Hepatocyte (in vitro differentiated cells): Measurements from ENCODE around the gene CNTN4. TPM values are rescaled to one million over a fixed set of nuclear protein-coding genes. Genes with fewer than 3 reads are reported as not detected.

Source experiments
- DNase-seq: peaks from one replicate; pipeline ENCODE4 v3.0.0-alpha.2; 2016; ENCODE audit warnings: low spot score
- H2AFZ ChIP-seq: fragments of 200-600 bp; sonication (generic); 2 replicates; pipeline ENCODE4 v1.6.0; 2016; ENCODE audit warnings: antibody characterized with exemption, mild to moderate bottlenecking
- H3K27ac ChIP-seq: fragments of 200-600 bp; sonication (generic); 2 replicates; pipeline ENCODE4 v1.5.1; 2016; ENCODE audit warnings: mild to moderate bottlenecking
- H3K27me3 ChIP-seq: fragments of 200-600 bp; sonication (generic); 2 replicates; pipeline ENCODE4 v1.6.1; 2016
- H3K36me3 ChIP-seq: fragments of 200-600 bp; sonication (generic); replicated peaks from 2 replicates; pipeline ENCODE4 v1.5.1; 2016; ENCODE audit warnings: low read depth; ENCODE audit not compliant: insufficient read depth
- H3K4me1 ChIP-seq: fragments of 200-600 bp; sonication (generic); 2 replicates; pipeline ENCODE4 v1.5.1; 2016; ENCODE audit warnings: mild to moderate bottlenecking, moderate library complexity; ENCODE audit not compliant: insufficient read depth
- H3K4me2 ChIP-seq: fragments of 200-600 bp; sonication (generic); 2 replicates; pipeline ENCODE4 v1.6.0; 2016
- H3K4me3 ChIP-seq: fragments of 200-600 bp; sonication (generic); 2 replicates; pipeline ENCODE4 v1.5.1; 2016; ENCODE audit warnings: mild to moderate bottlenecking
- H3K79me2 ChIP-seq: fragments of 200-600 bp; sonication (generic); 2 replicates; pipeline ENCODE4 v1.6.0; 2017; ENCODE audit warnings: mild to moderate bottlenecking
- H3K9me2 ChIP-seq: fragments of 200-600 bp; sonication (generic); replicated peaks from 2 replicates; pipeline ENCODE4 v1.6.0; 2017; ENCODE audit warnings: mild to moderate bottlenecking; ENCODE audit not compliant: insufficient read depth
- H3K9me3 ChIP-seq: fragments of 200-600 bp; sonication (generic); 2 replicates; pipeline ENCODE4 v1.5.1; 2016; ENCODE audit warnings: low read depth, mild to moderate bottlenecking
- H4K20me1 ChIP-seq: fragments of 200-600 bp; sonication (generic); 2 replicates; pipeline ENCODE4 v1.6.0; 2016; ENCODE audit warnings: mild to moderate bottlenecking; ENCODE audit not compliant: insufficient read depth, poor library complexity, severe bottlenecking
- CTCF ChIP-seq: fragments of 200-600 bp; sonication (generic); IDR thresholded peaks from 2 replicates; pipeline ENCODE4 v1.5.1; 2016; ENCODE audit warnings: antibody characterized with exemption, mild to moderate bottlenecking; ENCODE audit not compliant: poor library complexity
- EZH2 ChIP-seq: fragments of 200-600 bp; sonication (generic); IDR thresholded peaks from 2 replicates; pipeline ENCODE4 v1.6.1; 2016; ENCODE audit warnings: antibody characterized with exemption, mild to moderate bottlenecking, borderline replicate concordance
- EZH2phosphoT487 ChIP-seq: fragments of 200-600 bp; sonication (generic); IDR thresholded peaks from one replicate; pipeline ENCODE4 v1.6.1; 2018; ENCODE audit warnings: antibody characterized with exemption, mild to moderate bottlenecking, low read depth, moderate library complexity; ENCODE audit not compliant: unreplicated experiment, severe bottlenecking
- WGBS: methylation state at CpG from one replicate; pipeline ENCODE4 v1.1.6; 2016; ENCODE audit warnings: low lambda C conversion rate; ENCODE audit errors: missing lambda C conversion rate; 5-methylcytosine and 5-hydroxymethylcytosine counted together
- polyA plus RNA-seq: library from polyadenylated mRNA; unstranded; fragments of >200 nt; fragmentation: Nextera tagmentation; extraction: Ambion mirVana; gene quantifications from 2 replicates; pipeline ENCODE4 v1.2.1, GENCODE V29; 2016
- total RNA-seq: library from RNA; depleted of rRNA; stranded (reverse); fragments of >200 nt; gene quantifications from 2 replicates; pipeline ENCODE4 v1.2.3, GENCODE V29; 2014

CNTN4 gene
- total and polyA plus RNA-seq, 2 experiments from 2014 or later = 17.6 to 30.3 TPM

- WGBS = 50% methylated on average over 1 of the region's 1 CpG
- Histone ChIP-seq H3K27ac (peak overlapping the region; percentile 51), H3K4me1 (peaks cover 11% of the 10 kb centered on the region), H3K9me2 (no peaks in the 10 kb centered on the region), H4K20me1 (no peaks in the 10 kb centered on the region), H3K4me3 (no peak overlapping the region), H3K27me3 (no peaks in the 10 kb centered on the region), H3K4me2 (no peak overlapping the region), H3K79me2 (no peaks in the 10 kb centered on the region), H3K36me3 (no peaks in the 10 kb centered on the region), H3K9me3 (no peaks in the 10 kb centered on the region), H2AFZ (no peak overlapping the region)
- TF ChIP-seq CTCF = no peak
- TF ChIP-seq EZH2phosphoT487 = no peak
- TF ChIP-seq EZH2 = no peak
- DNase-seq = no peak
These were observed 763.3 kb downstream of the CNTN4 start for GRCh38 chr3:2861920-2862319.

- no peaks in the 10 kb centered on the region for H4K20me1 ChIP-seq
- peaks cover 11% of the 10 kb centered on the region for H3K4me1 ChIP-seq
These were observed 763.7 kb downstream of the CNTN4 start for GRCh38 chr3:2862366-2862765.

GRCh38 chr3:2863127-2863526, 764.5 kb downstream of the CNTN4 start:
- no peak overlapping the region for H3K4me3 ChIP-seq
- no peaks in the 10 kb centered on the region for H4K20me1 ChIP-seq
- TF ChIP-seq EZH2phosphoT487 (no peak), CTCF (no peak), EZH2 (no peak)
- DNase-seq = no peak
- peak overlapping the region; percentile 51 for H3K27ac ChIP-seq
- no peaks in the 10 kb centered on the region for H3K9me3 ChIP-seq
- no peak overlapping the region for H3K4me2 ChIP-seq
- no peaks in the 10 kb centered on the region for H3K9me2 ChIP-seq
- H3K27me3 ChIP-seq = no peaks in the 10 kb centered on the region
- no peak overlapping the region for H2AFZ ChIP-seq
- H3K4me1 ChIP-seq = peaks cover 11% of the 10 kb centered on the region
- 95% methylated on average over 2 of the region's 2 CpGs for WGBS
- H3K36me3 ChIP-seq = no peaks in the 10 kb centered on the region
- H3K79me2 ChIP-seq = no peaks in the 10 kb centered on the region

More at GRCh38 chr3:2862366-2862765, 763.7 kb downstream of the CNTN4 start:
- H3K27ac ChIP-seq = peak overlapping the region; percentile 51
- no peaks in the 10 kb centered on the region for H3K27me3 ChIP-seq
- no peak for DNase-seq
- H3K9me3 ChIP-seq = no peaks in the 10 kb centered on the region
- H3K79me2 ChIP-seq = no peaks in the 10 kb centered on the region
- H3K36me3 ChIP-seq = no peaks in the 10 kb centered on the region
- no peak overlapping the region for H3K4me3 ChIP-seq
- H2AFZ ChIP-seq = no peak overlapping the region
- no peak for TF ChIP-seq EZH2phosphoT487
- TF ChIP-seq EZH2 = no peak
- TF ChIP-seq CTCF = no peak
- no peaks in the 10 kb centered on the region for H3K9me2 ChIP-seq
- no peak overlapping the region for H3K4me2 ChIP-seq
- 86% methylated on average over 1 of the region's 1 CpG for WGBS

- Histone ChIP-seq H3K79me2 (no peaks in the 10 kb centered on the region), H4K20me1 (no peaks in the 10 kb centered on the region), H3K9me2 (no peaks in the 10 kb centered on the region), H3K36me3 (no peaks in the 10 kb centered on the region), H3K27ac (peak overlapping the region; percentile 39), H3K4me2 (no peak overlapping the region), H3K4me3 (no peak overlapping the region), H3K9me3 (no peaks in the 10 kb centered on the region), H3K4me1 (no peaks in the 10 kb centered on the region), H2AFZ (no peak overlapping the region), H3K27me3 (no peaks in the 10 kb centered on the region)
- no peak for TF ChIP-seq CTCF
- TF ChIP-seq EZH2 = no peak
- 76% methylated on average over 1 of the region's 1 CpG for WGBS
- no peak for DNase-seq
These were observed 771.2 kb downstream of the CNTN4 start for GRCh38 chr3:2869905-2870304.
